ENCODE data around the gene MAP3K6. TPM values are rescaled to one million over a fixed set of nuclear protein-coding genes. Genes with fewer than 3 reads are reported as not detected.

Gene MAP3K6
- total and polyA plus RNA-seq, 4 donors = 1.3 to 8.3 (median 4.0) TPM

- peaks cover 14 to 45% (median 22%) of the 10 kb centered on the region in 4 donors for H3K36me3 ChIP-seq (ENCODE audit: control insufficient read depth in 4 of 4, insufficient read depth in 3 of 4, low read depth in 1 of 4, low read length in 3 of 4)
- H3K9ac ChIP-seq (ENCODE audit: low read depth in 1 of 2, low read length in 2 of 2) = no peak overlapping the region
- H3K27ac ChIP-seq (ENCODE audit: low read depth in 1 of 2, low read length in 2 of 2) = no peak overlapping the region
- no peak for DNase-seq (ENCODE audit: low spot score)
- H3K4me1 ChIP-seq (ENCODE audit: control insufficient read depth in 4 of 4, insufficient read depth in 4 of 4, low read length in 3 of 4) = no peaks in the 10 kb centered on the region
- TF ChIP-seq ZBTB33 (IDR thresholded peaks at IDR 0.05) (no peak), JUND (IDR thresholded peaks at IDR 0.05) (no peak), CTCF (IDR thresholded peaks at IDR 0.05; ENCODE audit: low read depth, low read length, missing input control) (no peak), ATF3 (IDR thresholded peaks at IDR 0.05) (no peak)
- WGBS = 95% methylated on average over 17 of the region's 17 CpGs
- no peaks in the 10 kb centered on the region for H3K27me3 ChIP-seq (ENCODE audit: control insufficient read depth in 4 of 4, insufficient read depth in 4 of 4, low read length in 3 of 4)
- no peaks in the 10 kb centered on the region for H3K9me3 ChIP-seq (ENCODE audit: control insufficient read depth in 4 of 4, low read length in 3 of 4)
- no peak overlapping the region for H3K4me3 ChIP-seq (ENCODE audit: low read depth in 1 of 3, low read length in 3 of 3)
These were observed 31.0 kb downstream of the MAP3K6 start for GRCh38 chr1:27335506-27336422.

GRCh38 chr1:27333717-27334279 is 33.0 kb downstream of the MAP3K6 start:
- no peak for DNase-seq (ENCODE audit: low spot score)
- no peak overlapping the region for H3K4me3 ChIP-seq (ENCODE audit: low read depth in 1 of 3, low read length in 3 of 3)
- H3K9ac ChIP-seq (ENCODE audit: low read depth in 1 of 2, low read length in 2 of 2) = no peak overlapping the region
- no peaks in the 10 kb centered on the region for H3K9me3 ChIP-seq (ENCODE audit: control insufficient read depth in 4 of 4, low read length in 3 of 4)
- 96% methylated on average over 17 of the region's 17 CpGs for WGBS
- H3K36me3 ChIP-seq (ENCODE audit: control insufficient read depth in 4 of 4, insufficient read depth in 3 of 4, low read depth in 1 of 4, low read length in 3 of 4) = peaks cover 14 to 49% (median 22%) of the 10 kb centered on the region in 4 donors
- TF ChIP-seq GABPA (IDR thresholded peaks at IDR 0.05 in 1 of 2, conservative IDR thresholded peaks at IDR 0.05 in 1 of 2) = no peak
- no peak for TF ChIP-seq TAF1 (conservative IDR thresholded peaks at IDR 0.05)
- TF ChIP-seq HNF4A (conservative IDR thresholded peaks at IDR 0.05) = no peak
- no peak for TF ChIP-seq ATF3 (IDR thresholded peaks at IDR 0.05)
- TF ChIP-seq JUND (IDR thresholded peaks at IDR 0.05) = no peak
- no peak for TF ChIP-seq FOXA2 (IDR thresholded peaks at IDR 0.05)
- TF ChIP-seq EGR1 (IDR thresholded peaks at IDR 0.05; ENCODE audit: low read depth in 2 of 2) = no peak
- TF ChIP-seq MAX (IDR thresholded peaks at IDR 0.05) = no peak
- TF ChIP-seq FOXA1 (IDR thresholded peaks at IDR 0.05) = no peak
- no peak for TF ChIP-seq NR2F2 (IDR thresholded peaks at IDR 0.05)
- H3K4me1 ChIP-seq (ENCODE audit: control insufficient read depth in 4 of 4, insufficient read depth in 4 of 4, low read length in 3 of 4) = no peaks in the 10 kb centered on the region
- no peak overlapping the region for H3K27ac ChIP-seq (ENCODE audit: low read depth in 1 of 2, low read length in 2 of 2)
- H3K27me3 ChIP-seq (ENCODE audit: control insufficient read depth in 4 of 4, insufficient read depth in 4 of 4, low read length in 3 of 4) = no peaks in the 10 kb centered on the region

All from liver (tissue), 9 donors.